Vagina (tissue), 2 donors: ENCODE results near the gene WASF3. TPM values are rescaled to one million over a fixed set of nuclear protein-coding genes. Genes with fewer than 3 reads are reported as not detected.

Experiments used
- DNase-seq, 2 donors: peaks; one replicate each; pipeline ENCODE4 v3.0.0-alpha.2; 2017; ENCODE audit errors: extremely low spot score in 2 of 2
- H3K27ac ChIP-seq: fragments of 200-600 bp; sonication (generic); one replicate; pipeline ENCODE4 v1.5.1; 2019
- H3K27me3 ChIP-seq: fragments of 200-600 bp; sonication (generic); one replicate; pipeline ENCODE4 v1.5.1; 2019
- H3K36me3 ChIP-seq, 2 donors: fragments of 200-600 bp; sonication (generic); one replicate each; pipeline ENCODE4 v1.5.1; 2017 to 2019
- H3K4me1 ChIP-seq: fragments of 200-600 bp; sonication (generic); one replicate; pipeline ENCODE4 v1.5.1; 2019
- H3K4me3 ChIP-seq, 2 donors: fragments of 200-600 bp; sonication (generic); 1 replicate in 1 of 2; 2 replicates in 1 of 2; pipeline ENCODE4 v1.5.1; 2016 to 2019
- H3K9me3 ChIP-seq: fragments of 200-600 bp; sonication (generic); one replicate; pipeline ENCODE4 v1.5.1; 2019
- CTCF ChIP-seq, 3 experiments: fragments of 450-650 bp in 2 of 3; fragments of 200-600 bp in 1 of 3; sonication (generic) in 1 of 3; IDR thresholded peaks; one replicate each; pipeline ENCODE4 v1.5.1; 2017 to 2019; ENCODE audit warnings: antibody characterized with exemption in 3 of 3, mild to moderate bottlenecking in 2 of 3, moderate library complexity in 2 of 3
- POLR2A ChIP-seq, 2 donors: fragments of 450-650 bp; IDR thresholded peaks; one replicate each; pipeline ENCODE4 v1.6.1; 2017; ENCODE audit warnings: antibody characterized with exemption in 2 of 2, mild to moderate bottlenecking in 2 of 2, moderate library complexity in 2 of 2
- POLR2AphosphoS5 ChIP-seq, 2 donors: sonication (generic); formaldehyde crosslinking; IDR thresholded peaks; one replicate each; pipeline ENCODE4 v1.9.0; 2017; ENCODE audit warnings: antibody characterized with exemption in 2 of 2, mild to moderate bottlenecking in 2 of 2, low read depth in 1 of 2; ENCODE audit not compliant: insufficient read depth in 1 of 2
- intact Hi-C: fragments of 100-400 bp; cut with DNase I; formaldehyde crosslinking; loops from one replicate; pipeline ENCODE4 v1.15.1; 2023
- total RNA-seq: library from RNA; depleted of rRNA; stranded (reverse); fragments of >200 nt; gene quantifications from one replicate; pipeline ENCODE4 v1.2.3, GENCODE V29; 2016

WASF3 gene
- total RNA-seq, 1 donor from 2014 or later = 20.4 TPM

GRCh38 chr13:26706381-26706780 is 148.9 kb downstream of the WASF3 start:
- H3K9me3 ChIP-seq = no peaks in the 10 kb centered on the region
- DNase-seq = no peak
- H3K4me1 ChIP-seq = no peaks in the 10 kb centered on the region
- H3K4me3 ChIP-seq = no peak overlapping the region
- TF ChIP-seq POLR2A (IDR thresholded peaks at IDR 0.05) (no peak), CTCF (IDR thresholded peaks at IDR 0.05) (no peak), POLR2AphosphoS5 (IDR thresholded peaks at IDR 0.05; ENCODE audit: insufficient read depth in 1 of 2, low read depth in 1 of 2) (no peak)
- intact Hi-C loops = no loop called here
- H3K36me3 ChIP-seq = no peaks in the 10 kb centered on the region
- H3K27me3 ChIP-seq = no peaks in the 10 kb centered on the region
- H3K27ac ChIP-seq = no peak overlapping the region

GRCh38 chr13:26707122-26708006 is 149.9 kb downstream of the WASF3 start:
- Histone ChIP-seq H3K27ac (no peak overlapping the region), H3K36me3 (no peaks in the 10 kb centered on the region), H3K4me1 (no peaks in the 10 kb centered on the region), H3K27me3 (no peaks in the 10 kb centered on the region), H3K9me3 (no peaks in the 10 kb centered on the region), H3K4me3 (no peak overlapping the region)
- DNase-seq = no peak
- TF ChIP-seq POLR2A (IDR thresholded peaks at IDR 0.05) (no peak), CTCF (IDR thresholded peaks at IDR 0.05) (no peak), POLR2AphosphoS5 (IDR thresholded peaks at IDR 0.05; ENCODE audit: insufficient read depth in 1 of 2, low read depth in 1 of 2) (no peak)
- intact Hi-C loops = no loop called here

DNA sequence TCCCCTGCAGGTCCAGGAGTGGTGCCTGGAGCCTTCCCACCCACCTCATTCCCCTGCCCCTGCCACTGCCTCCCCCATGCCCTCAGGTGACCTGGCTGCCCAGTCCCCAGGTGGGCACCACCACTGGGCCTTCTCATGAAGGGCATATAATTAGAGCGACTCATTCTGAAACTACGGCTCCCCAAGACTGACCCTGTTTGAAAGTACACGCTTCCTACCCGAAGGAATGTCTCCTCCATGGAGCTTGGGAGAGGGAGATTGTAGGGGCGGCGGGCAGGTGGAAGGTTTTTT is 150.5 kb downstream of the WASF3 start:
- Histone ChIP-seq H3K4me1 (no peaks in the 10 kb centered on the region), H3K36me3 (no peaks in the 10 kb centered on the region), H3K9me3 (no peaks in the 10 kb centered on the region), H3K4me3 (no peak overlapping the region), H3K27ac (no peak overlapping the region), H3K27me3 (no peaks in the 10 kb centered on the region)
- DNase-seq = no peak
- intact Hi-C loops = no loop called here
- TF ChIP-seq POLR2A (IDR thresholded peaks at IDR 0.05) = no peak
- no peak for TF ChIP-seq CTCF (IDR thresholded peaks at IDR 0.05)
- TF ChIP-seq POLR2AphosphoS5 (IDR thresholded peaks at IDR 0.05; ENCODE audit: insufficient read depth in 1 of 2, low read depth in 1 of 2) = no peak

GRCh38 chr13:26709461-26709860 is 152.0 kb downstream of the WASF3 start:
- H3K9me3 ChIP-seq = no peaks in the 10 kb centered on the region
- H3K4me1 ChIP-seq = no peaks in the 10 kb centered on the region
- DNase-seq = no peak
- H3K27ac ChIP-seq = no peak overlapping the region
- H3K4me3 ChIP-seq = no peak overlapping the region
- TF ChIP-seq POLR2AphosphoS5 (IDR thresholded peaks at IDR 0.05; ENCODE audit: insufficient read depth in 1 of 2, low read depth in 1 of 2) (no peak), CTCF (IDR thresholded peaks at IDR 0.05) (no peak), POLR2A (IDR thresholded peaks at IDR 0.05) (no peak)
- no peaks in the 10 kb centered on the region for H3K36me3 ChIP-seq
- intact Hi-C loops = no loop called here
- H3K27me3 ChIP-seq = no peaks in the 10 kb centered on the region

- Histone ChIP-seq H3K27me3 (no peaks in the 10 kb centered on the region), H3K27ac (no peak overlapping the region), H3K36me3 (no peaks in the 10 kb centered on the region), H3K4me3 (no peak overlapping the region), H3K9me3 (no peaks in the 10 kb centered on the region), H3K4me1 (no peaks in the 10 kb centered on the region)
- DNase-seq = no peak
- intact Hi-C loops = no loop called here
- TF ChIP-seq CTCF (IDR thresholded peaks at IDR 0.05) (no peak), POLR2A (IDR thresholded peaks at IDR 0.05) (no peak), POLR2AphosphoS5 (IDR thresholded peaks at IDR 0.05; ENCODE audit: insufficient read depth in 1 of 2, low read depth in 1 of 2) (no peak)
Observed at GRCh38 chr13:26710166-26710565, 152.7 kb downstream of the WASF3 start.
